Medulla oblongata (tissue), 1 donor: ENCODE results near the gene GFPT1.
"Not testable (repeated sequence)": the region's sequence is repeated elsewhere in the genome, so short reads cannot be mapped to it uniquely, and the experiment has no call there.

Experiments used
- DNase-seq: peaks from one replicate; pipeline ENCODE4 v3.0.0-alpha.2; 2015; ENCODE audit errors: extremely low spot score

GFPT1 gene

DNA sequence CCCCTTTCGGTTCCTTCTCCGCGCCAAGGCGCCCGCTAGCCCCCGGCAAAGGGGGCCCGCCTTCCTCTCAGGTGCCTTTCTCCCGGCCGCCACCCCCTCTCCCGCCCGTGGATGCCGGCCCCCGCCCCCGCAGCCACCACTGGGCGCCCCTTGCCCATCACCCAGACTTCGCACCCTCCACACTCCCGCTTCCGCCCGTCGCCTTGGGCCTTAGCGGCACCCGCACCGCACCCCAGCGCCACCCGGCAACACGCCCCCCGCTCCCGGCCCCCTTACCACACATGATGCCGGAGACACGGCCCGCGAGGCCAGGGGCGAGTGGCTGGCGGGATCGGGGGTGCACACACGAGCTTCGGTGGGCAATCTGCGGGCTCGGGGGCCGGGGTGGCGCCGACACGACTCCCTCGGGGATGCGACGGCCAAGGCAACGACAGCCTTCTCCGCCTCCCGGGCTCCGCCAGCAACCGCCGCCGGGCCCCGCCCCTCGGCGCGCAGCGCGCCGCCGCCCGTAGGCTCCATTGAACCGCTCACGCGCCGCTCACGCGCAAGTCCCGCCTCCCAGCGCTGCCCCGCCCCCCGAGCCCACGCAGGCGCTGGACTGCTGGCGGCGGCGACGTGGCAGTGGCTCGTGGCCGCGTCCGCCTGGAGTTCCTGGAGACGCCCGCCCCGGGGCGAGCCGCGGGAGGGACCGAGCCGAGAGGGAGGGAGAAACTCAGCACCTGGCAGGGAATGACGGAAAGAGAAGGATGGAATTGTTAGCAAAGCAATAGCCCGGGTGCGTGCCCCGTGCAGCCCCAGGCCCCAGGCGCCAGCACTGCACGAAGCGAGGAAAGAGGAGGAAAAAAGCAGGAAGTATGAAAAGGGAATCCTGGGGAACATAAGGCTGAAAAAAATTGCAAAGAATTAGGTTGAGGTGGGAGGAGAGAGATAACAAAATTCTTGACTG lies at the start of gene GFPT1:
TSS of gene GFPT1 (minus strand) at position 439 of the 946 bp plus-strand sequence. CDS start at position 283, 156 bp downstream.
- DNase-seq, result peak; percentile 94

DNA sequence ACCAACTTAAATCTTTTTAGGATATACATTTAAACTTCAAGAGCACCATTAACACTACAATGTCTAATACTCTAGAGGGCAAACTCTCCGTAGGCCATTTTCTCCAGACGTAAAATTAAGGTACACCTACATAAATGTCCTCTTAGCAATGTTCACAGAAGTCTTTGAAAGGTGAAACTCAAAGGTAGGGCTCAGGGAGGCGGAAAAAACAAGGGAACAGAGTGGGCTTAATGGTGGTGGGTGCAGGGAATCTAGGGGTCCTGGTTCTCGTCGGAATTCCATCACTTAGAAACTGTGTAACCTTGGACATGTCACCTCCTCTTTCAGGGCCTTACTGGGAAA lies 49.5 kb upstream of the GFPT1 start:
- no peak for DNase-seq

DNA sequence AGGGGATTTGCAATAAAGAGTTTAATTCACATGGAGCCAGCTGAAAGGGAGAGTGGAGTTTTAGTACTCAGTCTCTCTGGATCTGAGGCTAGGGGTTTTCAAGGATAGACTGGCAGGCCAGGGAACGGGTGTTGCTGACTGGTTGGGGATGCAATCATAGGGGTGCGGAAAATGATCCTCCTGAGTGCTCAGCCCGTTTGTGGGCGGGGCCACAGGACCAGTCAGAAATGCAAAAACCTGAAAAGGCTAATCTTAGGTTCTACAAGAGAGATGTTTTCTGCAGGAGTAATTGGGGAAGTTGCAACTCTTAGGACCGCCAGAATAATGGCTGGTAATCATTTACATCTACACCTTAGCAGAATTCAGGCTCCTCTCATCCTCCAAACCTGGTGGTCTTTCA lies 47.7 kb upstream of the GFPT1 start:
- DNase-seq, result no peak

- no peak for DNase-seq
These were observed 42.6 kb upstream of the GFPT1 start for GRCh38 chr2:69429491-69430183.

DNA sequence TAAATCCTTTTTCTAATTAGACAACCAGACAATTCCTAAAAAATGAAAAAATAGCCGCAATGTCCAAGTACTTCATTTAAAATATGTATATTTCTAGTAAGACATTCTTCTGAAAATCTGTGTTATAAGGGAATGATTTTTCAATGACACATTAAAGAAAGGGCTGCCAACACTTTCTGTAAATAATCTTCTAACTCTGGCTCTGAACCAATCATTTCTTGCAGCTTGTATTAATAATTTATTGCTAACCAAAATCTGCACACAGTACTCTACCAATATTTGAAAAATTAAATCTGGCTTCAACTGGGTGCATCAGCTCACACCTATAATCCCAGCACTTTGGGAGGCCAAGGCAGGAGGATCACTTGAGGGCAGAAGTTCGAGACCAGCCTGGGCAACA lies 42.0 kb upstream of the GFPT1 start:
- no peak for DNase-seq

- no peak for DNase-seq
These were observed 37.4 kb upstream of the GFPT1 start for GRCh38 chr2:69424419-69424818.

- DNase-seq, result no peak
These were observed 35.2 kb upstream of the GFPT1 start for GRCh38 chr2:69422198-69422597.

- not testable (repeated sequence) for DNase-seq
These were observed 32.1 kb upstream of the GFPT1 start for GRCh38 chr2:69419111-69419510.

- DNase-seq, result no peak
These were observed 29.1 kb upstream of the GFPT1 start for GRCh38 chr2:69416147-69416546.

GRCh38 chr2:69411120-69411519 lies 24.1 kb upstream of the GFPT1 start:
- DNase-seq, result no peak

DNA sequence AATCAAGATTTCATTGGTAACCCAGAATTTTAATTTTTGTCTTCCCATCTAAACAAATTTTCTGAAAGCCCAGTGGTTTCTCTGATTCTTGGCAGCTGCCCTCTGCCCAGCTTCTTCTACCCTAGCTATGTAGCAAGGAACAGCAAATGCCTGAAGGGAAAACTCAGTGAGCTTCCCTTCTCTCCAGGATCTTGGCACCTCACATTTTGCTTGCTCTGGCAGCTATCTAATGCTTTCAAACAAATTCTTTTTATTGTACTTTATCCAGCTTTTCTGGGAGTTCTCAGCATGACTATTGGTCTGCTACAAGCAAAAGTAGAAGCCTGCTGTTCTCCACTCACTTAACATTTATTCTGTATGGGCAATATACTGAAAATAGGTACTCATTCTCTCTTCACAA lies 18.3 kb upstream of the GFPT1 start:
- DNase-seq, result peak; percentile 52

- DNase-seq, result no peak
These were observed 13.1 kb upstream of the GFPT1 start for GRCh38 chr2:69400121-69400520.

GRCh38 chr2:69397234-69397633 lies 10.2 kb upstream of the GFPT1 start:
- no peak for DNase-seq

DNA sequence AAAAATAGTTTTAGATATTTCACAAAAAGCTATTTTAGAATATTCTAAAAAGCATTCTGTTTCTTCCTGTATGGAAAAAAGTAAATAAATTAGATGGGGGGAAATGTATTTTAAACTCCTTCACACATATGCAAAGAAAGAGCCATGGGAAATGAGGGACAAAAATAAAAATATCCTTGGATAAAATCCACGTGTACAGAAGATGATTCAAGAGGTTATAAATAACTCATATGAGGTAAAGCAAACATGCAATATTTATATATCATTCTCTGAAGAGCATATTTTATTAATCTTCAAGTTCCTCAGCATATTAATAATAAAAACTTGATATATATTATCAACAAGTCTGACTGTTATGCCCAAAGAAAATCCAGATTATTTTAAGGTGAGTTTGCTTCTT lies 8.8 kb upstream of the GFPT1 start:
- DNase-seq, result no peak

DNA sequence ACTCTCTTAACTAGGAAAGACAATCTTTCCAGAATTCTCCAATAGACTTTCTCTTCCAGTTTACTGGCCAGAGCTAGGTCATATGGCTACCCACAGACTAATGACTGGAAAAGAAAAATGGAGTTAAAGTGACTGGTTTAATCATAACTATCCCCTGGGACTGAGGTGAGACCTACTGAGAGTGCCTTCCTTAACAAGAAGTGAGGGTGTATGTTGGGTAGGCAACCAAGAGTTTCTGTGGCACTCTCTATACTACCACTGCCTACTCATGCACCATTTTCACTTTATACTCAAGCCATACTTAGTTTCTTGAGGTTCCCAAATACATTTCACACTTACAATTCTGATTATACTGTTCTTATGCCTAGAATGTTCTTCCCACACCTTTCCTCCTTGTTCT lies 6.9 kb upstream of the GFPT1 start:
- no peak for DNase-seq

GRCh38 chr2:69390471-69390870 lies 3.4 kb upstream of the GFPT1 start:
- no peak for DNase-seq

DNA sequence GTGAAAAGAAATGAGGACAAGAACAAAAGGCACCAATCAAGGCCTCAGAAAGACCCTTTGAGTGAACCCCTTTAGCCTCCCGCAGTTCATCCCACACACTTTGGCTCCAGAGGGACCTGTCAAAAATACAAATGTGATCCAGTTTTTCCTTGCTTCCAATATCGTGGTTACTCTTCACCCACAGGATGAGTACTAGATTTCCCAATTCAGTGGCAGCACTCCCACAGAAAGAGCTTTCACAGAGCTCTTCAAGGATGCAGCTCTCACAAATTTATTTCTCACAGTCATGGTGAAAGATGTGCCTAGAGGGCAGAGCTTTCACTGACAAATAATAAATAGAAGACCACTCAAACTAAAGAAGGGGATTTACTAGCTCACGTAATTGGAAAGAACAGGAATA lies 3.0 kb upstream of the GFPT1 start:
- no peak for DNase-seq

DNA sequence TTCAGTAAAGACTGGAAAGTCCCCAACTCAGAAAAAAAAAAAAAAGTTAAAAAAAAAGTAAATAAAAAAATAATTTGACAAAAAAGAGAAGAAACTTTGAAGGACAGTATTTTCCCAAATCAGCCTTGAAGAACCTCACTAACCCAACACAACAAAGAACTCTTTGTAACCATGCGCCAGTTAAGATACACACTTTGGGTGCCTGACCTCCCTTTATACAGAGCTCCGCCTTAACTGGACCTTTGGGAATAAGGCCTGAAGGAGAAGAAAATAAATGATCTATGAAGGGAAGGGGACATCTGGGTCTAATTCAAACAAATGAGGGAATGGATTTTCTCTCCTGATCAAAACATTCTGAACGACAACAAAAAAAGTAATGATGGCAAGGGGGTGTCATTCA lies 2.2 kb upstream of the GFPT1 start:
- no peak for DNase-seq

DNA sequence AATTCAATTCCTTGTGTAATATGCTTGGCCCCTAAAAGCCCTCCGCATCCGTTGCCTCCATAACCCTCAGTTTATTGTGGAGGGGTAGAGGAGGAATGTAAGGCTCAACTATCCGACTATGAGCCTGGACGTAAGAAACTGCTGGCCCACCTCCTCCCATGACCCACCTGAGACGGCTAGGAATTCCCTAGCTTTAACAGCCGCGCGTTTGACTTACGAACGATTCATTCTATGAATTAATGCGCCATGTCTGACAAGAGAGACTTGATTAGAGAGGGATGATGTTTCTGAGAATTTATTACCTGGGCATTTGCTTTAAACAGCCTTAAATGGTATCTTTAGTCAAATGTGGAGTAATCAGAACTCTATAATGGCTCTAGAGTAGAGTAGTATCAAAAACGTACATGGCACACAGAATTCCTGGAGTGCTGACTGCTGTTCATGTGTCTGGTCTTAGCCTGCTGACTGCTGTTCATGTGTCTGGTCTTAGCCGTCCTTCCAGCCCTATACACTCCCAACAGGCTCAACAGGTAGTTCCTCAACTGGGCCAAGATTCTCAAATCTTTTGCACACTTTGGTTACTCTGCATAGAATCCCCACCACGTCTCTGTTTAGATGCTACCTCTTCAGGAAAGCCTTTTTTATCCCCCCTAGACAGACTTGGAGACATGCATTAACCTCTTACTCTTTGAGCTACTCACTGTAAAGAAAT lies 899 bp upstream of the GFPT1 start:
- DNase-seq, result no peak

GRCh38 chr2:69386360-69386759 lies 667 bp downstream of the GFPT1 start:
- no peak for DNase-seq

GRCh38 chr2:69385443-69386151 lies 1.4 kb downstream of the GFPT1 start:
- no peak for DNase-seq

DNA sequence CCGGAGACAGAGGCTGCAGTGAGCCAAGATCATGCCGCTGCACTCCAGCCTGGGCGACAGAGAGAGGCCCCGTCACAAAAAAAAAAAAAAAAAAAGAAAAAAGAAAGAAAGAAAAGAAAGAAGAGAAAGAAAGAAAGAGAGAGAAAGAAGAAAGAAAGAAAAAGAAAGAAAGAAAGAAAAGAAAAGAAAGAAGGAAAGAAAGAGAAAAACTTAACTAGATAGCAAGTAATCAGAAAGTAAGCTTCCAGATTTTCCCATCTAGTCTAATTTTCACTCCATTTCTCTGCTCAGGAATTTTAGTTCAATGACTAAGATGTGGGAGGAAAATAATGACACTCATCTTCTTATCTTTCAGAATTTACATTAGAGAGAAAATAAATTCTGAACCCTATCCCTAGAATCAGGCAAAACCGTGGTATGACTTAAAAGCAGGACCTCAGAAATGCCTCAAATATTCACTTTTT lies 2.4 kb downstream of the GFPT1 start:
- no peak for DNase-seq
